Upper lobe of right lung (tissue), 1 donor: ENCODE results near the gene ALDH16A1. TPM values are rescaled to one million over a fixed set of nuclear protein-coding genes. Genes with fewer than 3 reads are reported as not detected.

Experiments used
- ATAC-seq: fragments of 200-7000 bp; cut with Tn5 transposase; one replicate; pipeline ENCODE4 v1.9.1; 2020; ENCODE audit warnings: mild to moderate bottlenecking, moderate library complexity
- DNase-seq: peaks from one replicate; pipeline ENCODE4 v3.0.0-alpha.2; 2020
- H3K27ac ChIP-seq: fragments of 200-600 bp; one replicate; pipeline ENCODE4 v1.8.0; 2022
- H3K27me3 ChIP-seq: fragments of 200-600 bp; one replicate; pipeline ENCODE4 v1.8.0; 2022; ENCODE audit warnings: mild to moderate bottlenecking
- H3K36me3 ChIP-seq: fragments of 200-600 bp; one replicate; pipeline ENCODE4 v1.8.0; 2022
- H3K4me1 ChIP-seq: fragments of 200-600 bp; one replicate; pipeline ENCODE4 v1.8.0; 2022
- H3K4me3 ChIP-seq: fragments of 200-600 bp; one replicate; pipeline ENCODE4 v1.8.0; 2022; ENCODE audit warnings: mild to moderate bottlenecking
- H3K9me3 ChIP-seq: fragments of 200-600 bp; one replicate; pipeline ENCODE4 v1.8.0; 2022
- intact Hi-C: fragments of 100-400 bp; cut with DNase I; formaldehyde crosslinking; loops from one replicate; pipeline ENCODE4 v1.11.0; 2022
- total RNA-seq: library from RNA; stranded (reverse); fragmentation: NEBNext Ultra II Directional; extraction: Animal tissue kit (Norgen Biotek cat#: 25700); gene quantifications from one replicate; pipeline ENCODE4 v1.2.1, GENCODE V29; 2021
- TF ChIP-seq, protein P1 (sequence below): fragments of 200-600 bp; IDR thresholded peaks from one replicate; pipeline ENCODE4 v1.8.0; 2022; ENCODE audit warnings: antibody characterized with exemption
- donor health status: DM: no; HTN: yes; CAD: no; lungs with severe emphysema.

Gene ALDH16A1
- total RNA-seq, 1 donor from 2014 or later = 32.3 TPM

DNA sequence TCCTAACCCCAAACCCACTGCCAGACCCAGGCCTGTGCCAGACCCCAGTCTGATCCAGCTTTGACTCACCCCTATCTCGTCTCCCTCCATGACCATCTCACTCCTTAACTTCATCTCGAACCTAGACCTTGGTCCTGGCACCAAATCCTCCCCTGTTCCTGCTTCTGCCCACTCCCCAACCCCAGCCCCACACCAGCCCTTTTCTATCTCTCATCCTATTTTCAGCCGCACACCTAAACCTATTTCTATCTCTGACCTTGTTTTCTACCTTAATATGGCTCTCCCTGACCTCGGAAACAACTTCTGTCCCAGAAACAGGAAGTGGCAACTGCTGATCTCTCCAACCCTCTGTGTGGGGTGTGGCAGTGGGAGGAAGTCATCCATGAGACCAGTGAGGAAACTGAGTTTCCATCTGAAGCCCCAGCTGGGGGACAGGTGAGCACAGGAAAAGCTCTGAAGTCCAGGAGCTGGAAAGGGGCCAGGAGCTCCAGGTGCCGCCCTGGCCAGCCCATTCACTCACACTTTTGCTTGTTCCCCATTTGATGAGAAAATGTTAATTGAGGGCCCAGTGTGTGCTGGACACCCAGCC, 43.5 kb upstream of the ALDH16A1 start:
- ATAC-seq = peak; percentile 71
- Histone ChIP-seq H3K27ac (no peak overlapping the region), H3K9me3 (no peaks in the 10 kb centered on the region), H3K4me1 (no peaks in the 10 kb centered on the region), H3K36me3 (no peaks in the 10 kb centered on the region), H3K4me3 (no peak overlapping the region), H3K27me3 (no peaks in the 10 kb centered on the region)
- TF ChIP-seq, protein P1, sequence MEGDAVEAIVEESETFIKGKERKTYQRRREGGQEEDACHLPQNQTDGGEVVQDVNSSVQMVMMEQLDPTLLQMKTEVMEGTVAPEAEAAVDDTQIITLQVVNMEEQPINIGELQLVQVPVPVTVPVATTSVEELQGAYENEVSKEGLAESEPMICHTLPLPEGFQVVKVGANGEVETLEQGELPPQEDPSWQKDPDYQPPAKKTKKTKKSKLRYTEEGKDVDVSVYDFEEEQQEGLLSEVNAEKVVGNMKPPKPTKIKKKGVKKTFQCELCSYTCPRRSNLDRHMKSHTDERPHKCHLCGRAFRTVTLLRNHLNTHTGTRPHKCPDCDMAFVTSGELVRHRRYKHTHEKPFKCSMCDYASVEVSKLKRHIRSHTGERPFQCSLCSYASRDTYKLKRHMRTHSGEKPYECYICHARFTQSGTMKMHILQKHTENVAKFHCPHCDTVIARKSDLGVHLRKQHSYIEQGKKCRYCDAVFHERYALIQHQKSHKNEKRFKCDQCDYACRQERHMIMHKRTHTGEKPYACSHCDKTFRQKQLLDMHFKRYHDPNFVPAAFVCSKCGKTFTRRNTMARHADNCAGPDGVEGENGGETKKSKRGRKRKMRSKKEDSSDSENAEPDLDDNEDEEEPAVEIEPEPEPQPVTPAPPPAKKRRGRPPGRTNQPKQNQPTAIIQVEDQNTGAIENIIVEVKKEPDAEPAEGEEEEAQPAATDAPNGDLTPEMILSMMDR = no peak
- no peak for DNase-seq
- intact Hi-C loops = no loop called here

DNA sequence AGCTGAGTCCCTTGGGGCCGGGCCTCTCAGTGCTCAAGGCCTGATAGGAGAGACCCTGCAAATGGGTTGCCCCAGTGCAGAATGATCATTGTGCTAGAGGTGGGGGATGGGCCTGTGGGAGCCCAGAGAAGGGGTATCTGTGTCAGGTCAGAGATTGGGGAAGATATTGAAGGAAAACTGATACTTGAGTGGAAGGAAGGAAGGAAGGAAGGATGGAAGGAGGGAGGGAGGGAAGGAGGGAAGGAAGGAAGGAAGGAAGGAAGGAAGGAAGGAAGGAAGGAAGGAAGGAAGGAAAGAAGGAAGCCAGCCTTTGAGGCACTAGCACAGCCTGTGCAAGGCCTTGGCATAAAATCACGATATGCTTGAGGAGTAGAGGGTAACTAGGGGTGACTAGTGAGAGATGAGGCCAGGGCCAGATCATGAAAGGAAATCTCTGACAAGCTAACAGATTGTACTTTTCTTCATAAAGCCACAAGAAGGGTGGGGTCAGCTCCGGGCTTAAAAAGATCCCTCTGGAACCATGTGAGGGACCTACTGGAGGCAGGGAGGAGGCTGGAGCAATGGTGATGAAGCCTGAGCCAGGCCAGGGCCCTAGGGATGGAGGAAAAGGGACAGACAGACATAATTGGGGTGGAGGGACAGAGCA, 41.2 kb upstream of the ALDH16A1 start:
- H3K36me3 ChIP-seq = no peaks in the 10 kb centered on the region
- DNase-seq (no peak), ATAC-seq (no peak)
- intact Hi-C loops = no loop called here
- no peaks in the 10 kb centered on the region for H3K9me3 ChIP-seq
- no peak overlapping the region for H3K4me3 ChIP-seq
- no peak overlapping the region for H3K27ac ChIP-seq
- H3K4me1 ChIP-seq = no peaks in the 10 kb centered on the region
- TF ChIP-seq, protein P1 = no peak
- H3K27me3 ChIP-seq = no peaks in the 10 kb centered on the region

DNA sequence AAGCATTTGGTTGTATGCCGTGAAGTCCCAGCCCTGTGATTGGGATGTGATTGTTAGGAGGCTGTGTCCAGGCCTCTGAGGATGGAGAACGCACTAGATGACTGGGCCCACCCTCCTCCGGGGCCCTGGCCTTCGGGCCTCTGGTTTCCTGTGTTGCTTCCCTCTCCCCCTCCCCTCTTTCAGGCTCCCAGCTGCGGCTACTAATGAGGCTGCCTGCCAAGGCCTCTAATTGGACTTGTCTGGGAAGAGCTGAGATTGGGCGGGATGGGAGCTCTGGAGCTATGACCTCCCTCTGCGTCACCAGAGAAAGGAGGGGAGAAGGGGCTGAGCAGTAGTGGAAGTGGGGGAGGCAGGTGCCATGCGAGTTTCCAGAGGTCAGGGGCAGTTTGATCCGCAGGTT, 39.7 kb upstream of the ALDH16A1 start:
- Histone ChIP-seq H3K27ac (no peak overlapping the region), H3K4me1 (no peaks in the 10 kb centered on the region), H3K4me3 (no peak overlapping the region), H3K27me3 (no peaks in the 10 kb centered on the region), H3K36me3 (no peaks in the 10 kb centered on the region), H3K9me3 (no peaks in the 10 kb centered on the region)
- ATAC-seq (no peak), DNase-seq (no peak)
- intact Hi-C loops = no loop called here
- TF ChIP-seq, protein P1 = no peak

DNA sequence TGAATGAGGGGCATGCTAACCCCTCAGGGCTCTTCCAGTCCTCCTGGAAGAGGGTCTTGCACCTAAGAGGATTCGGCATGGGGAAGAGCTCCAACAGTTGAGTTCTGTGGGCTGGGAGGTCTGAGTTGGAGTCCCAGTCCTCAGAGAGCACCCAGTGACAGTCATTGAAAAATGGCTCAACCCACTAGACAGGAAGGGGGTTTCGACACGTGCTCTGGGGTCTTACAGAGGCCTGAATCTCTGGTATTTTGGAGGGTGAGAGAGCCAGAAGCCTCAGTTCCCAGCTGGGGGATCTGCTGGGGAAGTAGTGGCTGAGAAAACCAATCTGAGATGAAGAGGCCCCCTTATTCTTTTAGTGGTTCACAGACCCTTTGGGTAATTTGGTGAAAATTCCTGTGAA, 38.8 kb upstream of the ALDH16A1 start:
- Histone ChIP-seq H3K27ac (no peak overlapping the region), H3K9me3 (no peaks in the 10 kb centered on the region), H3K4me3 (no peak overlapping the region), H3K36me3 (no peaks in the 10 kb centered on the region), H3K27me3 (no peaks in the 10 kb centered on the region), H3K4me1 (no peaks in the 10 kb centered on the region)
- ATAC-seq (no peak), DNase-seq (no peak)
- TF ChIP-seq, protein P1 = no peak
- intact Hi-C loops = no loop called here

DNA sequence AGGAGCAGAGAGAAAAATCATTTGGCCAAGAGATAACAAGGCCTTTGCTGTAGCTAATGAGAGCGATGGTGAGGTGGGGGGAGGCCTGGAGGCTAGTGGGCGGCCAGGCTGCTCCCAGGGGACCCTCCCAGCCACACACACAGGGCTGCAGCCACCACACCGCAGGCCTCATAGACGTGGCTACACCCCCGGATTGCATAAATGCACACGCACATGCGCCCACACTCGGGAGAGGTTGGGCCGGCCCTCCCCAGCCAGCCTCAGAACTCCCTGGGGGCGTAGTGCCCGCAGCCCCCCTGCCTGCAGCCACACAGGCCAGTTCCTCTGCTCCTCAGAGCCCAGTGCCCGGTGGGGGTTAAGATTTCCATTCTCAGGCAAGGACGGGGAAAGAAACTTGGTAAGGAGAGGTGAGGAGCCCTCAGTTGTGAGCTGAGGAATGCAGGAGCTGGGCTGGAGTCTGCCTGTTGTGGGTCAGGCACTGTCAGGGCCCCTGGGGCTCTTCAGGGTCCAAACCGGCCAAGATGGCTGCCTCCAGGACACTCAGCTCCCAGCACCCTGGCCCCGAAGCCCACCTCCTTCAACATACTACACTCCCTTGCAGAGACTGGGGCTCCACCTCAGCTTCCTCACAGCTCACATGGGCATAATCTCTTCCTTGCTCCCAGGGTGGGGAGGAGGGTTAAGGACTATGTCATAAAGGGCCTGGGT, 37.8 kb upstream of the ALDH16A1 start:
- TF ChIP-seq, protein P1 = no peak
- H3K27me3 ChIP-seq = no peaks in the 10 kb centered on the region
- H3K36me3 ChIP-seq = no peaks in the 10 kb centered on the region
- ATAC-seq = no peak
- intact Hi-C loops = no loop called here
- H3K4me3 ChIP-seq = no peak overlapping the region
- DNase-seq = no peak
- no peaks in the 10 kb centered on the region for H3K9me3 ChIP-seq
- no peak overlapping the region for H3K27ac ChIP-seq
- no peaks in the 10 kb centered on the region for H3K4me1 ChIP-seq
